Stimulated activated CD8-positive, alpha-beta memory T cell treated with anti-CD3 and anti-CD28 coated beads, Interleukin-7, amount 100 ng/mL, for 4 hours (primary cell): ENCODE measurements around the gene TMEM52B.
"Not testable (repeated sequence)": the region's sequence is repeated elsewhere in the genome, so short reads cannot be mapped to it uniquely, and the experiment has no call there.

ENCODE experiments used
- DNase-seq, 2 donors: peaks; one replicate each; pipeline ENCODE4 v3.0.0-alpha.2; 2020; ENCODE audit warnings: low read depth in 2 of 2

TMEM52B gene

DNA sequence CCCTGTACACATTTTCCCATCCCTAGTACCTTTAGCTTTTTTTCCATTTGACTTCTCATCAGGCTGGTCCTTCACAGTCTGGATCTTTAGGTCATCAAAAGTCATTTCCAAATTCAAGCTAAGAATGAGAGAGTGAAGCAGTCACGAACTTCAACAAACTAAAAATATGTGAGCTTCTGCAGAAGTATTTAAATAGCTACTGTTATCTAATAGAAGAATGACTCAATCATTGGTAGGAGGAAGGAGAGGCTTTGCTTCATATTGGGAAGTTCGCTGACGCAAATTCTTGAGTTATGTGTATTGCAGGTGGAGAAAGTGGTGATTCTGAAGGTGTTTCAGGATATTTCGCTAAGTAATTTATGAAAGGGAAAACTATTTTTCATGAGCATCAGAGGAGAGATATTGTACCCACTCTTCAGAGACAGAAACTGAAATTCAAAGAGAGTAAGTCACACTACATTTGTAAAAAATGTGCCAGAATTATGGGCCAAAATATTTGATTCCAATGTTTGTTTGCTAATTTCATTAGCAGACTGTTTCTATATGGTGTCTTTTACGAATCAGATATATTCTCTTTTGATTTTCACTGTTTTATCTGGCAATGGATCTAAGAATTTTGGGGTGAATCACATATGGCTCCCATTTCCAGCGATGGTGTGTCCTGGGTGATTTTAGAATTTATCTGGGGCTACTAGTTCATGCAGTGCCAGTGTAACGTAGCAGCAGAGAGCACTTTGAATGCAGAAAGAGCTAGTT is 6.7 kb upstream of the TMEM52B start, which contains the start of gene OLR1:
Gene OLR1, minus strand, starts transcription at position 160 of the 756 bp plus-strand sequence. Its CDS starts 55 bp downstream, at position 105.
- DNase-seq = no peak

DNA sequence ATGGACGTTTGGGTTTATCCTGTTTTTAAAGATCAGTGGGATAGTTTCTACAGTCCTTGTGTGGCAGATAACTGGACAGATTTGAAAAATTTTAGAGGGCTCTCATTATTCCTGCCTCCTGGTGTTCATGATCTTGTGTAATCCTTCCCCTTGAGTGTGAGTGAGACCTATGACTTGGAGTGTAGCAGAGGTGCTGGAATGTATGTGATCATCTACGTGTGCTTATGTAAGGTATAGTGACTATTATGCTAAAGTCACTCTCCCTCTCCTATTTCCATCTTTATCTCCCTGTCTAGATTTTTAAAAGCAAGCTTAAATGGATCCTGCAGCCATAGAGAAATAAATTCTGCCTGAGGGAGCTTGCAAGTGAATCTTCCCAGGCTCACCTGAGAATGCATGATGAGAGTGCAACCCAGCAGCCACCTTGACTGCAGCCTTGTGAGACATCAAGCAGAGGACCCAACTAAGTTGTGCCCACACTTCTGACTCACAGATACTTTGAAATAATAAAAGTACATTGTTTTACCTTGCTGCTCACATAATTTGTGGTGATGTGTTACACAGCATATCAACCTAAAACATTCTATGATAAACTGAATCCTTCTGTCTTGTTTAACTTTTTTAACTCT is 3.7 kb upstream of the TMEM52B start:
- DNase-seq = no peak

DNA sequence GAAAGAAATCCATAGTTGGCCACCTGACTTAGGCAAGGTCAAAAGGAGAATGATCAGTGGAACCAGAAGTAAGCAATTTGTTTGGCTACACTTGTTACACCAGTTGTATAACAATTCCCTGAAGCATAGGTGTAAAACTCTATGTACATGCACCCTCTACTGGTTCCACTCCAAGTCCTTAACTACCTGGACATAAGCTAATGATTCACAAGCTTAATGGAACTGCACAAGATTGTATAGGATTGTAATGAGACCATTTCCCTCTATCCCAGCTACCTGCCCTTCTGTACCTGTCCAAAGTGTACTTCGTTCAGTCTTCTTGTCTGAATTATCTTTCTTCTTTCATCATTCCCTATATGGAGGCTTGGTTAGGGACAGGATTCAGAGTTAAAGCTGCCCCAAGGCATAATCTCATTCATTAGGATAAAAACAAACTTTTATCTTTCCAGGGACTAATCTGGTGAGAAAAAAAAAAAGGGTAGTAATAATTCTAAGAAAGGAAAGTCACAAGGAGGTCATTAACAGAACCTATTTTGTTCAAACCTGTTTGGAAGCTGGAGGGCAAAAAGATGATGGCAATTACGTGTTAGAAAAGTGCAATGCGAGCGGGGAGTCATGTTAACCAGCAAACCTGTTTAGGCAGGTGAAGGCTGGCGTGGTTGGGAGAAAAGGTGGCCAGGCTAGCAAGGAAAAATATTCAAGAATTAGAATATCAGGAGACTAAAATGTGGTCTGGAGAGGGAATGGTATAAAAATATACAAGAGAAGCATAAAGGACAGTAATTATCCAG is 2.8 kb upstream of the TMEM52B start:
- no peak for DNase-seq

DNA sequence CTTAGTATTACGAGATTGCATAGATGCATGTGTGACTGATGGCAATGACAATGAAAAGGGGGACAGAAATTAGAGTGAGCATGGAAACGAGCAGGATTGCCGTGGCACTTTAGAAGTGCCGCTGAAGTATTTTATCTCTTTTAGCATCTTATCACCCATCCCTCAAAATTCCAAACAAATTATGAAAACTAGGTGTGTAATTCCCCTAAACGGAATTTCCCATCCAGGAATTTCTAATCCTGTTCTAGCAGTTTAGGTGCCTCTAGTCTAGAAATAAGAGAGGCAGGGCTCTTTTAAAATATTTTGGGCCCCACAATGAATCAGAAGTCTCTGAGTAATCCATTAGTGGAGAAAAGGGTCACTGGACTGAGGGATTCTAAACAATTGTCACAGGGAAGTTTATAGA is 947 bp downstream of the TMEM52B start:
- no peak for DNase-seq

DNA sequence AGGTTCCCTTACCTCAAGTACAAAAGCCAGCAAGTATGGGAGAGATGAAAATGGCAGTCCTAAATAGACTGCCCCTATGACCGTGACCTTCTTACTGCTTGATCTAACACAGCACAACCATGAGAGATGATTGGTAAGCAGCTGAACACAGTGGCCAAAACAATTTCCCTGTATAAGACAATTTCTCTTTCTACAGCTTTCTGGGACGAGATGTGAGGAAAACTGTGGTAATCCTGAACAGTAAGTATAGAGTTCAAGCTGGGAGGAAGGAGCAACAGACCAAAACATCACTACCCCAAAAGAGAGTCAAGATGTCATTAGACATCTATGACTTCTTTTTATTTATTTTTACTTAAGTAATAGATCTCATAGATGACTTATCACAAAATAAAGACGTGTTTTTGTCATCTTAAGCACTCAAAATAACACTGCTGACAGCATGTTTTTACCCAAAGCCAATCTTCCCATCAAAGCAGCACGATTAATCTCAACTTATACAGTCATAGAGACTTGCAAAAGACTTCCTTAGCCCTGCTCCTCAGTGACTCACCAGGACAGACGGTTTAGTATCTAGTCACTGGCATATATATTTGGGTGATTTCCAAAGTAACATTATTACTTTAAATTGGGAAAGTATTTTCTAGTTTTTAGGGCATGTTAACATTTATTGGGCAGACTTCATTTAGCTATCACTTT is 3.7 kb downstream of the TMEM52B start:
- no peak for DNase-seq

DNA sequence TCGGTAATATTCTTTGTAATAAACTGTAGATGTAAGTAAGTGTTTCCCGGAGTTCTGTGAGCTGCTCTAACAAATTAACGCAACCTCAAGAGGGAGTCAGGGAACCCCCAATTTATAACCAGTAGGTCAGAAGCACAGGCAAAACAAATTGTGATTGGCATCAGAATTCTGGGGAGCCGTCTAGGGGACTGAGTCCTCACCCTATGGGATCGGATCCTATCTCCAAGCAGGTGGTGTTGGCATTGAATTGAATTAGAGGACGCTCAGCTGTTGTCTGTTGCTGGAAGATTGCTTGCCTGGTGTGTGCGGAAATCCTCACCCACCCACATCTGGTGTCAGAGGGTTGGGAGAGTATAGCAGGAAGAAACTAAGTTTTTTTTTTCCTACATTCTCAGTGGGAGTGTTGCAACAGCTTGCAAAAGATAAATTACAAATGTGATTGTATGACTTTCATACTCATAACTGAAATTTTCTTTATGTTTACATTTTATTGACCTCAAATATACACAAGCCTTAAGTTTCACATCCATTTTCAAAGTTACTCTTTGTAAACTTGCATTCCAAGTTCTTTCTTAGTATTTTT is 5.5 kb downstream of the TMEM52B start:
- no peak for DNase-seq

DNA sequence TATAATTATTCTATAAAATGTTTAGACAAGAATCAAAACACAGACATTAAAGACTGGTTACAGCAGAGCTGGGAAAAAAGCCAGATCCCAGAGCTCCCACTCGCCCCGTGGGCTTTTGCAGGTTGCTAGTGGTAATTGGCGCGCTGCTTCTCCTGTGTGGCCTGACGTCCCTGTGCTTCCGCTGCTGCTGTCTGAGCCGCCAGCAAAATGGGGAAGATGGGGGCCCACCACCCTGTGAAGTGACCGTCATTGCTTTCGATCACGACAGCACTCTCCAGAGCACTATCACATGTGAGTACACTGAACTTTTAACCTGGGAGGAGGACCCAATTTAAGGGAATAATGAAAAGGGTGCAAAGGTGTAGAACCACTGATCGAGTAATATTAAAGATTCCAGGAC is 7.5 kb downstream of the TMEM52B start:
- no peak for DNase-seq

DNA sequence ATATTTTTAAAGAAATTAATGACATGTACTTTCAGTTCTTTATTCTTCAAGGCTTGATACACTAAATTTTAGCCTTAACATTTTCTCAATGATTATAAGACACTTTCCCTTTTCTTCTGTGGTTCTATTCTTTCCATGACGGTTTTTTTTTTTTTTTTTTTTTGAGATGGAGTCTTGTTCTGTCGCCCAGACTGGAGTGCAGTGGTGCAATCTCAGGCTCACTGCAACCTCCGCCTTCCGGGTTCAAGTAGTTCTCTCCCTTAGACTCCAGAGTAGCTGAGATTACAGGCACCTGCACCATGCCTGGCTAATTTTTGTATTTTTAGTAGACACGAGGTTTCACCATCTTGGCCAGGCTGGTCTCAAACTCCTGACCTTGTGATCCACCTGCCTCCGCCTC is 8.1 kb downstream of the TMEM52B start:
- not testable (repeated sequence) for DNase-seq

DNA sequence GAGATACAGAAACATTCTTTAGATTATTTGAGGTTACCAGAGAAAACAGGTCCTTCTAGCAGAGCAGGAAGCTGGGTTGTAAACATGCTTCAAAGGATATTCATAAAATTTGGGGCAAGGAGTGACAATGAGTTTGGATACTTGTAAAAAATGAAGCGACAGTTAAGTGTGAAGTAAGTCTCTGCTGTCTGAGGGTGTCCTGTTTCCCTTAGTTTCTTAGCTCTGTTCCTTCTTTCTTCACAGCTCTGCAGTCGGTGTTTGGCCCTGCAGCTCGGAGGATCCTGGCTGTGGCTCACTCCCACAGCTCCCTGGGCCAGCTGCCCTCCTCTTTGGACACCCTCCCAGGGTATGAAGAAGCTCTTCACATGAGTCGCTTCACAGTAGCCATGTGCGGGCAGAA is 10.8 kb downstream of the TMEM52B start:
- DNase-seq = no peak

DNA sequence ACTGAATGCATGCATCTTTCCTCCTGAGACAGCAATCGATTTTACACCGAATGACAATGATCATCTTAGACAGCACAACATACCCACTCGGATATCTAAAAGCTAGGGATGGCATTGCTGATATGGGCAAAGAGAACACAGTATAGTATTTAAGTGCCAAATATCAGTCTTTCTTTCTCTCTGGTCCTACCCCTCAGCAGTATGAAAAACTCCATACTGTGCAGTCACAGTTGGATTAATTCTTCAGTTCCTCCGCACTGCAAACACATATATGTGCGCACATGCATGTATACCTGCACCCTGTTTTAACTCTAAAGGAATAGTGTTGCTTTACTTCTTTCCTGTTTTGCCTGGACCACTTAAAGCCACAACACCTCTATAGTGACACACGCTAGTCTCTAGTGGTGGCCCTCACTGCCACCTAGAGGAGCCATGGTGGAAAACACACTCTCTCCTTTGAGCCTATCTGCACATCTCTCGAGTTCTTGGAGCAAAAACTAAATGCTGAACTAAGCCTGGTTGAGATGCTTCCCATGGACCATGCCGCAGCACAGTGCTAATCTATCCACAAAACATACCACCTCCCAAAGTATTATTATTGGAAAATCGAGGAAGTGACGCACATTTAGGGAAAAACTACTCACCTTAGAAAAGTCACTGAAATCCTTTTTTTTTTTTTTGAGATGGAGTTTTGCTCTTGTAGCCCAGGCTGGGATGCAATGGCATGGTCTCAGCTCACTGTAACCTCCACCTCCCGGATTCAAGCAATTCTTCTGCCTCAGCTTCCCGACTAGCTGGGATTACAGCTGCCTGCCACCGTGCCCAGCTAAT is 11.9 kb downstream of the TMEM52B start:
- DNase-seq = peak; percentile 15 to 24

DNA sequence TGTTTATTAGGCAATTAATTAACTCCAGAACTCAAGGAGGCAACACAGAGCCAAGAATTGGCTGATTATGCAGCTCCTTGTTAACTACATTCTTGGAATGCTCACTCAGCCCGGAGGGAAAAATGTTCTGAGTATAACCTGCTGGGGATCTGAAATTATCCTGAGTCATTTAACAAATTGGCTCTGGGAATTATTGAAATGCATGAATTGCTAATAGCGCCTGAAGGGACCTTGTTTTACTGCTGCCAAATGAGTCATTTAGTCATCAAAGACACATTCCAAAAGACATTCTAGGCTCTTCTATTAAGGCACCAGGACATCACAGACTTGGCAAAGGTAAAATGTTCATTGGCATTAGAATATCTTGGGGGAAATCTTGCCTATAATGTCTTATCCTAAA is 13.0 kb downstream of the TMEM52B start:
- DNase-seq = no peak

DNA sequence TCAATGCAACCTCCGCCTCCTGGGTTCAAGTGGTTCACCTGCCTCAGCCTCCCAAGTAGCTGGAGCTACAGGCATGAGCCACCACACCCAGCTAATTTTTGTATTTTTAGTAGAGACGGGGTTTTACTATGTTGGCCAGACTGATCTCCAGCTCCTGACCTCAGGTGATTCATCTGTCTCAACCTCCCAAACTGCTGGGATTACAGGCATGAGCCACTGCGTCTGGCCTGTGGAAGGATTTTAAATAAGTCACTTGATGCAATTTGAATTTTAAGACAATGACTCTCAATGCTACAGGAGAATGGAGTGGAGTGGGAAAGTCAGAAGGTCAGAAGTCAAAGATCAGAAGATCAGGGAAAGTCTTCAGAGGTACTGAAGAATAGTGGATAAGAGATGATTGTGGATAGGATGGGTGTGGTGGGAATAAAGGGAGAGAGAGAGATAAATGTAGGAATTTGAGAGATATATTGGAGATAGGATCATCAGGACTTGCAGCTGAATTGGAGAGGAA is 15.4 kb downstream of the TMEM52B start:
- DNase-seq = no peak

DNA sequence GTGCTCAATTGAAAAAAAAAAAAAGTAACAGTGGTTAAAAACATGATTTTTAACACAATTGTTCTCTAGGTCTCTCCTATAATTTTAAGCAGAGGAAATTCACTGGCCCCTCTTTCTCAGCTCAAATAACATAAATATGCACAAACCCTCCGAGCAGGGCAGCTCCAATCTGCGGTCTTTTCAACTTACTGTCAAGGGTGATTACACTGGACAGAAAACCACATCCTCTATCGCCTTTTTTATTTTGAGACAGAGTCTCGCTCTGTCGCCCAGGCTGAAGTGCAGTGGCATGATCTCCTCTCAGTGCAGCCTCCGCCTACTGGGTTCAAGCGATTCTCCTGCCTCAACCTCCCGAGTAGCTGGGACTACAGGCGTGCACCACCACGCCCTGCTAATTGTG is 17.4 kb downstream of the TMEM52B start:
- no peak for DNase-seq

DNA sequence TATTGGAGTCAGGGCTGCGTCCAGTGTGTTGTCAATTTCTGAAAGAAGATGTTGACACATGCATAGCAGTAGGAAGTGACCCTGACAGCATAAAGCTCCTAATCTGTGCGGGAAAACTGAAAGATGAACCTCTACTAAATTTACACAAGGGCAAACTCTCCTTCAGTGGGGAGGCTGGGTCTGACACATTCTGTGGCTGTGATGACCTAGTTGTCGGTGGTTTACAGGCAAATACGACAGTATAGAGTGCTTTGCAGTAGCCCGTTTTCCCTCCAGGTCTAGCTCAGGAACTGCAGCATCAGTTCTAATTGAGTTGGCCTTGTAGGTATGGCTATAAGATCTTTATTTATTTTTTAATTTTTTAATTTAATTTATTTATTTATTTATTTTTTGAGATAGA is 19.0 kb downstream of the TMEM52B start:
- no peak for DNase-seq

DNA sequence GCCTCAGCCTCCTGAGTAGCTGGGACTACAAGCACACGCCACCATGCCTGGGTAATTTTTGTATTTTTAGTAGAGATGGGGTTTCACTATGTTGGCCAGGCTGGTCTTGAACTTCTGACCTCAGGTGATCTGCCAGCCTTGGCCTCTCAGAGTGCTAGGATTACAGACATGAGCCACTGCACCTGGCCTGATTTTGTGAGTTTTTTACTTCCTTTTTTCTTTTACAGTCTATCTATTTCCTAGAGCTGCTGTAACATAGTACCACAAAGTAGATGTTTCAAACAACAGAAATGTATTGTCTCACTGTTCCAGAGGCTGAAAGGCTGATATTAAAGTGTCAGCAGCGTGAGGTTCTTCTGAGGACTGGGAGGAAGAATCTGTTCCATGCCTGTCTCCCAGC is 25.7 kb downstream of the TMEM52B start:
- DNase-seq = not testable (repeated sequence)

DNA sequence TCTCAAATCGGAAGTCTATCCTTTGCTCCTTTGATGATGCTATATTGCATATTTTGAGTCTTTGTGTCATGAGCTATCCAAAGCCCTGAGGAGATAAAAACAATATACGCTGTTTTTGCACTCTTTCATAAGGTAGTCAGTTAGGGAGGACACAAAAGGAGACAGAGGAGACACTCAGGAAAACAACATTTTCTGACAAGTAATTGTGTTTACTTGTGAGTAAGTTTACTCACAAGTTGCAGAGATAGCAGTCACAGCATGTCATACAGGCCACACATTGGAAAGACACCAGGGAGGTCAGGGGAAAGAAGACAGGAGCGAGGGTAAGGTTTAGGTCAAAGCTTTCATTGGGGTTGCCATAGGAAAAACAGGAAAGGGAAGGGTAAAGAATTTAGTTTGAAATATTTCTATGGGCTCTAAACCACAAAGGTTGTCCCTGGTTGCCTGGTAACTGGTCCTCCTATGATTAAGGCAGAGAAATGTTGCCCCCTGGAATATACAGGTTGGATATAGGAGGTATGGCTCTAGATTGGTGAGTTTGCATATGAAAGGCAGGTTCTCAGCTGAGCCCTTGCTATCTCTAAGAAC is 26.5 kb downstream of the TMEM52B start:
- DNase-seq = no peak

DNA sequence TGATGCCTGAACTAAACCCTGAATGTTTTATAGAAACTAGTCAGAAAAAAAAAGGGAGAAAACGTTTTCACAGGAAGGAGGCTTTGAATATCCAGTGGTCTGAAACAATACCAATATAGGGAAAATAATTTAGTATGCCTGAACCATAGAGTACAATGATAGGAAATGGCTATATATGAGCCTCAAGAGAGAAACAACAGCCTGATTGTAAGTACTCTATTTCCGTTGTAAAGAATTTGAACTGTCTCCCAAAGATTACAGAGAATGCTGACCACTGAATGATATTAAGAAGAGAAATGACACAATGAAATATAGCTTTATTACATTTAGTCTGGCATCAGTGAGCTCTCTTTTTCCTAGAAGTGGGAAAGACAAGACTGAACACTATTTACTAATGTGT is 28.3 kb downstream of the TMEM52B start:
- no peak for DNase-seq

DNA sequence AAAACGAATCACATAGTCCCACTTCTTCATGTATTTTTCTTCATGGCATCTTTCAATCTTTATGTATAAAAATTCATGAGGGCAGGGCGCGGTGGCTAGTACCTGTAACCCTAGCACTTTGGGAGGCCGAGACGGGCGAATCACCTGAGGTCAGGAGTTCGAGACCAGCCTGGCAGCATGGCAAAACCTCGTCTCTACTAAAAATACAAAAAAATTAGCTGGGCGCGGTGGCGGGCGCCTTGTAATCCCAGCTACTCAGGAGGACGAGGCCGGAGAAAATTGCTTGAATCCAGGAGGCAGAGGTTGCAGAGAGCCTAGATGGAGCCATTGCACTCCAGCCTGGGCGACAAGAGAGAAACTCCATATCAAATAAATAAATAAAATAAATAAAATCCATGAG is 31.4 kb downstream of the TMEM52B start:
- DNase-seq = no peak

DNA sequence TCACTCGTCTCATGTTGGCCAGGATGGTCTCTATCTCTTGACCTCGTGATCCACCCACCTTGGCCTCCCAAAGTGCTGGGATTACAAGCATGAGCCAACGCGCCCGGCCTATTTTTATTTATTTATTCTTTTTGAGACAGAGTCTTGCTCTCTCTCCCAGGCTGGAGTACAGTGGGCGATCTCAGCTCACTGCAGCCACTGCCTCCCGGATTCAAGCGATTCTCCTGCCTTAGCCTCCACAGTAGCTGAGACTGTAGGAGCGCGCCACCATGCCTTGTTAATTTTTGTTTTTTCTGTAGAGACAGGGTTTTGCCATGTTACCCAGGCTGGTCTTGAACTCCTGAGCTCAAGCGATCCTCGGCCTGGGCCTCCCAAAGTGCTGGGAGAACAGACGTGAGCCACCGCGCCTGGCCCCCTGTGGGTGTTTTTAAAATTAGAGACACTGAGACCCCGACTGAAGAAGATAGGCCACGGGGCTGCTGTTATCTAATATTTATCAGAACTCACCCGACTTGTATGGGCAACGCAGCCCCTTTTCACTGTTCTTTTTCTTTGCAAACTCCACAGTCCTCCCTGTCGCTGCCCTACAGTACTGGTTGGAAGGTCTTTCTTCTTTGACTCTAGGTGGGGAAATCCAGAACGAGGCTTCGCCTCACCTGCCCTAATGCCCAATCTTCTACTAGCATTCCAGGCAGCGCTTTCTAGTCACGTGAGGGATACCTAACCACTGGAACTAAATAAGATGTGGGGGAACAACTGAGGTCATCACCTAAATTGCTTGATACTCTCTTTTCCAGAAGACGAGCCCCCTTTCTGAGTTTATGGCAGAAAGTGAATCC is 32.5 kb downstream of the TMEM52B start:
- no peak for DNase-seq
